Stomach (tissue), 9 donors: ENCODE measurements around the gene PTPRE. TPM values are rescaled to one million over a fixed set of nuclear protein-coding genes. Genes with fewer than 3 reads are reported as not detected.

Experiments
- DNase-seq, 2 donors: peaks; one replicate each; pipeline versions ENCODE4 v3.0.0 to v3.0.0-alpha.2; 2013 to 2019
- H3K27ac ChIP-seq, 5 donors: fragments of 200-600 bp in 4 of 5; sonication (generic) in 4 of 5; one replicate each; pipeline ENCODE4 v1.5.1; 2013 to 2019; ENCODE audit warnings: mild to moderate bottlenecking in 1 of 5, moderate library complexity in 1 of 5
- H3K27me3 ChIP-seq, 3 donors: fragments of 200-600 bp; sonication (generic); one replicate each; pipeline ENCODE4 v1.5.1; 2017 to 2019; ENCODE audit warnings: mixed run types in 1 of 3
- H3K36me3 ChIP-seq, 4 donors: fragments of 200-600 bp; sonication (generic); 1 replicate in 3 of 4; 2 replicates in 1 of 4; pipeline ENCODE4 v1.5.1; 2016 to 2019
- H3K4me1 ChIP-seq, 4 donors: fragments of 200-600 bp; sonication (generic); one replicate each; pipeline ENCODE4 v1.5.1; 2016 to 2019
- H3K4me3 ChIP-seq, 4 donors: fragments of 200-600 bp; sonication (generic) in 3 of 4; one replicate each; pipeline ENCODE4 v1.5.1; 2016 to 2019; ENCODE audit warnings: mild to moderate bottlenecking in 1 of 4
- H3K9me3 ChIP-seq, 4 donors: fragments of 200-600 bp; sonication (generic); one replicate each; pipeline ENCODE4 v1.5.1; 2016 to 2019
- EP300 ChIP-seq: sonication (generic); formaldehyde crosslinking; IDR thresholded peaks from one replicate; pipeline ENCODE4 v1.6.1; 2017; ENCODE audit warnings: antibody characterized with exemption
- POLR2A ChIP-seq, 4 donors: fragments of 450-650 bp; IDR thresholded peaks; one replicate each; pipeline ENCODE4 v1.6.1; 2016; ENCODE audit warnings: antibody characterized with exemption in 4 of 4, control low read depth in 2 of 4, mild to moderate bottlenecking in 1 of 4, moderate library complexity in 1 of 4
- POLR2AphosphoS5 ChIP-seq, 3 donors: sonication (generic); formaldehyde crosslinking; IDR thresholded peaks; one replicate each; pipeline ENCODE4 v1.6.1; 2016; ENCODE audit warnings: antibody characterized with exemption in 3 of 3
- WGBS, 5 donors: extraction: QIAGEN DNeasy Blood & Tissue Kit in 3 of 5; methylation state at CpG; one replicate each; pipeline versions ENCODE4 v1.1.5 to v1.1.7; 2013 to 2018; 5-methylcytosine and 5-hydroxymethylcytosine counted together
- intact Hi-C: fragments of 100-400 bp; cut with DNase I; formaldehyde crosslinking; loops from one replicate; pipeline ENCODE4 v1.15.1; 2023; ENCODE audit warnings: low total_unique reads
- polyA plus RNA-seq, 3 donors: library from polyadenylated mRNA; stranded (reverse); fragments of 200-250 nt; gene quantifications; one replicate each; pipeline ENCODE4 v1.2.3, GENCODE V29; 2013
- total RNA-seq, 5 donors: library from RNA; depleted of rRNA; stranded (reverse); fragments of >200 nt; gene quantifications; one replicate each; pipeline versions ENCODE4 v1.1.0 to v1.2.3, GENCODE V29; 2014 to 2016
- TF ChIP-seq, protein P1 (sequence below), 7 experiments: fragments of 450-650 bp in 4 of 7; fragments of 200-600 bp in 3 of 7; sonication (generic) in 3 of 7; IDR thresholded peaks; one replicate each; pipeline ENCODE4 v1.5.1; 2016 to 2019; ENCODE audit warnings: antibody characterized with exemption in 7 of 7, control low read depth in 2 of 7, mild to moderate bottlenecking in 1 of 7
- donor health status: healthy with polysubstance abuse.
- donor health status: Bipolar disorder and iron deficiency.
- donor health status: healthy.

The PTPRE gene
- total and polyA plus RNA-seq, 8 donors = 4.0 to 26.4 (median 8.9) TPM

DNA sequence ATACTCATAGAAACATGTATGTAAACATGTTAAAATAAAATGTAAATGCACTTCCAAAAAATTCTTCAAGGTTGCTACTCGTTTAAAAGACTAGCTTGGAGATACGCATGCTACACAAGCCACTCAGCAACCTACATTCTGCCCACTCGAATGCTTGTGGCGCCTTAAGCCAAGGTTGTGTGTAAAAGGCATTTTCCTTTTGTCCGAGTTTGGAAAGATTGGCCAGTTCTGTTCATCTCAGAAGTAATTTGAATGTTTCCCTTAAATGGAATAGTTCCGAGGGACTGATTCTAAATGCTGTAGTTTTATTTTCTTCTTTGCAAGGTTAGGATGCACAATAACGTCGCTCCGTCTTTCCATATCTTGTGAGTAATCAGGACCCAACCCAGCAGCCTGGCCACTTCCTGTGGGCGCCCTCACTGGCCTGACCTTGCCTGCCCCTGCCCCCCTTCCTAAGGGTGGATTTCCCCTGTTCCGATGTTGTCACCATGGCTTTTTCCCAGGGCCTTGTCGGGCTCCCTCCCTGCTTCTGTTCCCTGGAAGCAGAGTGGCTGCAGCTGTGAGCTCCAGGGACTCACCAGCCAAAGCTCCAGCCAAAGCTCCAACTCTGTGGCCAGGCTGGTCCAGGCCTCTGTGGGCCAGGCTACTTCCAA, 70.6 kb downstream of the PTPRE start:
- 17 to 38% (median 22%) methylated on average over 12 of the region's 12 CpGs for WGBS, 5 donors

DNA sequence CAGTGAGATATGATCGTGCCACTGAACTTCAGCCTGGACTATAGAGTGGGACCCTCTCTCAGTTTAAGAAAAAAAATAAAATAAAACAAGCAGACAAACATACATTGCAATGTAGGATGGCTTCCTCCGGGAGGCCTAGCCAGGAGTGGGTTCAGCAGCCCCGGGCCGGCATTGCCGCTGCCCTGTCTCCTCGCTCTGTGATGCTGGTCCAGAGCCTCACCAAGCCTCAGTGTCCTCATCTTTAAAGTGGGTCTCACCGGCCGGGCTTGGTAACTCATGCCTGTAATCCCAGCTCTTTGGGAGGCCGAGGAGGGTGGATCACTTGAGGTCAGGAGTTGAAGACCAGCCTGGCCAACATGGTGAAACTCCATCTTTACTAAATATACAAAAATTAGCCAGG, 71.6 kb downstream of the PTPRE start:
- peaks cover 5 to 50% (median 23%) of the 10 kb centered on the region in 4 donors for H3K4me1 ChIP-seq
- H3K27ac ChIP-seq = peak overlapping the region; percentile 56 to 74 (median 67)
- no peaks in the 10 kb centered on the region for H3K27me3 ChIP-seq
- 95 to 99% (median 96%) methylated on average over 9 of the region's 9 CpGs for WGBS, 5 donors
- DNase-seq = peak in 1 of 2 donors; percentile 23
- H3K36me3 ChIP-seq = no peaks in the 10 kb centered on the region
- no peak overlapping the region for H3K4me3 ChIP-seq
- intact Hi-C loops = no loop called here
- TF ChIP-seq EP300 (no peak), POLR2A (IDR thresholded peaks at IDR 0.05) (no peak), POLR2AphosphoS5 (IDR thresholded peaks at IDR 0.05) (no peak)
- TF ChIP-seq, protein P1, sequence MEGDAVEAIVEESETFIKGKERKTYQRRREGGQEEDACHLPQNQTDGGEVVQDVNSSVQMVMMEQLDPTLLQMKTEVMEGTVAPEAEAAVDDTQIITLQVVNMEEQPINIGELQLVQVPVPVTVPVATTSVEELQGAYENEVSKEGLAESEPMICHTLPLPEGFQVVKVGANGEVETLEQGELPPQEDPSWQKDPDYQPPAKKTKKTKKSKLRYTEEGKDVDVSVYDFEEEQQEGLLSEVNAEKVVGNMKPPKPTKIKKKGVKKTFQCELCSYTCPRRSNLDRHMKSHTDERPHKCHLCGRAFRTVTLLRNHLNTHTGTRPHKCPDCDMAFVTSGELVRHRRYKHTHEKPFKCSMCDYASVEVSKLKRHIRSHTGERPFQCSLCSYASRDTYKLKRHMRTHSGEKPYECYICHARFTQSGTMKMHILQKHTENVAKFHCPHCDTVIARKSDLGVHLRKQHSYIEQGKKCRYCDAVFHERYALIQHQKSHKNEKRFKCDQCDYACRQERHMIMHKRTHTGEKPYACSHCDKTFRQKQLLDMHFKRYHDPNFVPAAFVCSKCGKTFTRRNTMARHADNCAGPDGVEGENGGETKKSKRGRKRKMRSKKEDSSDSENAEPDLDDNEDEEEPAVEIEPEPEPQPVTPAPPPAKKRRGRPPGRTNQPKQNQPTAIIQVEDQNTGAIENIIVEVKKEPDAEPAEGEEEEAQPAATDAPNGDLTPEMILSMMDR (IDR thresholded peaks at IDR 0.05) = no peak
- H3K9me3 ChIP-seq = peaks cover 0 to 15% (median 3%) of the 10 kb centered on the region in 4 donors

More for the DNA sequence above, 70.6 kb downstream of the PTPRE start:
- H3K4me1 ChIP-seq = peaks cover 4 to 42% (median 21%) of the 10 kb centered on the region in 4 donors
- peak overlapping the region; percentile 23 to 74 (median 67) for H3K27ac ChIP-seq
- DNase-seq = peak; percentile 52 to 72
- H3K4me3 ChIP-seq = peak overlapping the region in 1 of 4 donors; percentile 23
- no peaks in the 10 kb centered on the region for H3K36me3 ChIP-seq
- intact Hi-C loops = no loop called here
- TF ChIP-seq POLR2AphosphoS5 (IDR thresholded peaks at IDR 0.05) = peak; percentile 27 to 71 (median 43)
- TF ChIP-seq EP300 = no peak
- no peaks in the 10 kb centered on the region for H3K27me3 ChIP-seq
- peaks cover 0 to 15% (median 3%) of the 10 kb centered on the region in 4 donors for H3K9me3 ChIP-seq

DNA sequence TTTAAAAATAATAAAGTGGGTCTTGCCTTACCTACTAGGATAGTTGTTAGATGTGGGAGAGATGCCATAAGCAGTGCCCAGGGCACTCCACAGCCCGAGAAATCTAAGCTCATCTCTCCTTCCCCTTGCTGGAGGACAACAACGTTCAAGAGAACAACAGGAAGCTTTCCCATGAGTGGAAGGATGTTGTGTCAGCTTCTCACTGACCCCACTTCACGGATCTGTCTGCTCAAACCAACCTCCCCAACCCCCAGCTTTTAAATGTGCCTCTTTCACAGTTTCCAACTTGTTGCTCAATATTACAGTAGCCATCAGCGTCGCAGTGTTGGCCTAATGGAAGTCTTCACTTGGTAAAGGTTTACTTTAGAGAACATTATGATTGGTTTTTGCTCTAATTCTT, 72.1 kb downstream of the PTPRE start:
- Histone ChIP-seq H3K27ac (peak overlapping the region in 4 of 5 donors; percentile 8 to 74 (median 70)), H3K27me3 (no peaks in the 10 kb centered on the region), H3K4me3 (no peak overlapping the region), H3K9me3 (peaks cover 0 to 15% (median 3%) of the 10 kb centered on the region in 4 donors), H3K4me1 (peaks cover 7 to 47% (median 25%) of the 10 kb centered on the region in 4 donors), H3K36me3 (no peaks in the 10 kb centered on the region)
- 71 to 84% (median 78%) methylated on average over 5 of the region's 5 CpGs for WGBS, 5 donors
- DNase-seq = peak in 1 of 2 donors; percentile 15
- intact Hi-C loops = no loop called here
- TF ChIP-seq, protein P1 (IDR thresholded peaks at IDR 0.05) = no peak
- TF ChIP-seq POLR2AphosphoS5 (IDR thresholded peaks at IDR 0.05) (no peak), POLR2A (IDR thresholded peaks at IDR 0.05) (no peak)

DNA sequence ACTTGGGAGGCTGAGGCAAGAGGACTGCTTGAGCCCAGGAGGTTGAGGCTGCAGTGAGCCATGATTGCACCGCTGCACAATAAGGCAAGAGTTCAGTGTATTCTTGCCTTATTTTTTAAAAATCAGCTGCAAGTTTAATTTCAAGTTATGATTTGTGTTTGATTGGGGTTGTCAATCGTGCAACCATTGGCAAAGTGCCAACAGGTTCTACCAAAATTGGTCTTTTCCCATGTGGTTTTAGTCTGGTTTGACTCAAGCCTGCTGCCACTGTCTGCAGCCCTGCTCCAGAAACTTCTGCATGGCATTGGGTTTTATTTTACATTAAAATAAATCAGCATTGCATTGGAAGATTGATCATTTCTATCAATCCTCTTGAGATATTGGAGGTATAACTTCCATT, 72.7 kb downstream of the PTPRE start:
- Histone ChIP-seq H3K27ac (peak overlapping the region in 1 of 5 donors; percentile 72), H3K4me1 (peaks cover 7 to 44% (median 25%) of the 10 kb centered on the region in 4 donors)
- WGBS, 5 donors = 95 to 100% (median 96%) methylated on average over 2 of the region's 2 CpGs

More for the DNA sequence above, 72.7 kb downstream of the PTPRE start:
- TF ChIP-seq POLR2AphosphoS5 (IDR thresholded peaks at IDR 0.05) (no peak), POLR2A (IDR thresholded peaks at IDR 0.05) (no peak), EP300 (no peak)
- TF ChIP-seq, protein P1 (IDR thresholded peaks at IDR 0.05) = no peak
- DNase-seq = peak in 1 of 2 donors; percentile 10
- Histone ChIP-seq H3K36me3 (no peaks in the 10 kb centered on the region), H3K27me3 (no peaks in the 10 kb centered on the region), H3K4me3 (no peak overlapping the region), H3K9me3 (peaks cover 0 to 15% (median 3%) of the 10 kb centered on the region in 4 donors)
- intact Hi-C loops = no loop called here
